T-helper 1 cell treated with Interleukin-12 subunit alpha and Interleukin-12 subunit beta and Interleukin-4 antibody, amounts not matched to agents 30 μg/mL and 1 μg/mL, for 36 hours (primary cell): Measurements from ENCODE around the gene CAMTA1.
"Not testable (repeated sequence)": the region's sequence is repeated elsewhere in the genome, so short reads cannot be mapped to it uniquely, and the experiment has no call there.

Source experiments
- H3K27ac Mint-ChIP-seq: one replicate; pipeline ENCODE4 v1.8.0; 2021; ENCODE audit warnings: mild to moderate bottlenecking, mixed read lengths
- H3K27me3 Mint-ChIP-seq: one replicate; pipeline ENCODE4 v1.8.0; 2021; ENCODE audit warnings: low read depth, mixed read lengths
- H3K36me3 Mint-ChIP-seq: one replicate; pipeline ENCODE4 v1.8.0; 2021; ENCODE audit warnings: low read depth, mixed read lengths
- H3K4me1 Mint-ChIP-seq: one replicate; pipeline ENCODE4 v1.8.0; 2021; ENCODE audit warnings: low read depth, mixed read lengths
- H3K4me3 Mint-ChIP-seq: one replicate; pipeline ENCODE4 v1.8.0; 2021; ENCODE audit warnings: mild to moderate bottlenecking, moderate library complexity, mixed read lengths
- H3K9me3 Mint-ChIP-seq: one replicate; pipeline ENCODE4 v1.8.0; 2021; ENCODE audit warnings: mixed read lengths

Gene CAMTA1

GRCh38 chr1:7152655-7153054, 367.4 kb downstream of the CAMTA1 start:
- Mint-ChIP-seq H3K9me3 (no peaks in the 10 kb centered on the region), H3K36me3 (no peaks in the 10 kb centered on the region), H3K27me3 (no peaks in the 10 kb centered on the region), H3K27ac (no peak overlapping the region), H3K4me1 (no peaks in the 10 kb centered on the region), H3K4me3 (no peak overlapping the region)

DNA sequence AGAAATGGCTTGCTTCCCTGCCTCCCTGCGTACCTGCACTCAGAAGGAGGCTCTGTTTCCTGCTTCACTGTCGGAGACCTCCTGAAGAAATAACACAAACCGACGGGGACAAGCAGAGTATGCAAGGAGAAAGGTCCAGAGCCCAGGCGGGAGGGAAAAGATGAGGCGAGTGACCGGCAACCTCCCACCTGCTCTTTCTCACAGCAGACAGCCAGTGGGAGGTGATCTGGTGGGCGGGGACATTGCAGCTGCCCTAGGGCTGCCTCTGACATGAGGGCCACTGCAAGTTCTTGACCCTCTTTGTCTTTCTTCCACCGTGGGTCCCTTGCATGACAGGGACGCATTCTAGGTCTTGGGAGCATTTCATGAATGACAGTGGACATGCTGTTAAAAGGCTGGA, 368.2 kb downstream of the CAMTA1 start:
- Mint-ChIP-seq H3K9me3 (no peaks in the 10 kb centered on the region), H3K27ac (no peak overlapping the region), H3K36me3 (no peaks in the 10 kb centered on the region), H3K4me1 (no peaks in the 10 kb centered on the region), H3K4me3 (no peak overlapping the region), H3K27me3 (no peaks in the 10 kb centered on the region)

DNA sequence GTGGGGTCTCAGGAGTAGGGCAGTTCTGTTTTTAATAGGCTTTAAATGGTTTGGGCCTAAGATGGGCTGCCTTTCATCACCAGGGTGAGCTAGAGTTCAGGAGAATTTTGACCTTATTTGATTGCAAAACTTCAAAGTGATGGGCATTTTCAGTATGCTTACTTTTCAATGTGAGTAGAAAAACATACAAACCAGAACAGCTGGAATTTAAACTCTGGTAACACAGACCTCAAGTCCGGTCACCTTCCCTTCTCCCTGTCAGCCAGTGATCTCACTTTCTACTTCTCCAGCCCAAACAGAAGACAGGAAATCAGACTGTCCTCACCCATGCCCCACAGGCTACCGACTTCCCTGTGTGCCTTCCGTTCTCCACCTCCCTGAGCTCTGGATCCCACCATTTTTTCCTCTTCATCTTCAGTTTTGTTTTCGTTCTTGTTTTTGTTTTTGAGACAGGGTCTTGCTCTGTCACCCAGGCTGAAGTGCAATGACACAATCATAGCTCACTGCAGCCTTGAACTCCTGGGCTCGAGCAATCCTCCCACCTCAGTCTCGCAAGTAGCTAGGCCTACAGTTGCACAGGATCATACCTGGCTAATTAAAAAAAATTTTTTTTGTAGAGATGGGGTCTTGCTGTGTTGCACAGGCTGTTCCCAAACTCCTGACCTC, 374.0 kb downstream of the CAMTA1 start:
- no peak overlapping the region for H3K4me3 Mint-ChIP-seq
- H3K4me1 Mint-ChIP-seq = no peaks in the 10 kb centered on the region
- no peaks in the 10 kb centered on the region for H3K36me3 Mint-ChIP-seq
- no peaks in the 10 kb centered on the region for H3K27me3 Mint-ChIP-seq
- no peaks in the 10 kb centered on the region for H3K9me3 Mint-ChIP-seq
- no peak overlapping the region for H3K27ac Mint-ChIP-seq

GRCh38 chr1:7168554-7168953, 383.3 kb downstream of the CAMTA1 start:
- not testable (repeated sequence) for H3K27ac Mint-ChIP-seq, H3K4me1 Mint-ChIP-seq, H3K9me3 Mint-ChIP-seq, H3K36me3 Mint-ChIP-seq, H3K4me3 Mint-ChIP-seq
- H3K27me3 Mint-ChIP-seq = peaks cover 14% of the 10 kb centered on the region

DNA sequence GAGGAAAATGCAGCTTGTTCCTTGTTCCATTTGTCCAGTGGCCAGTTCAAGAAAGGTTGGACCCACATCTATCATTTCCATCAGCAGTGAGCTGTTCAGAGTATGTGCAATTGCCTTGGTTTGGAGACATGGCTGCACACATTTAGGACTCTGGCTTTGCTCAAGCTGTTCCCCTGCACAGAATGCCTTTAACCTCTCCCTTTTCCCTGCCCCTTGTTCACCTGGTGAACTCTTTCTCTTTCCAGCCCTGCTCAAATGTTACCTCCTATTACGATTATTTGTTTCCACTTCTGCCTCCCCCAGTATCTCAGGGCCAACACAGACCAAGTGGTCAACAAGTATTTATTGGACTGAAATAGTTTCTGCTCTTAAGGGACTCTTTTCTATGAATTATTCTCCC, 385.9 kb downstream of the CAMTA1 start:
- H3K36me3 Mint-ChIP-seq = no peaks in the 10 kb centered on the region
- no peaks in the 10 kb centered on the region for H3K4me1 Mint-ChIP-seq
- no peak overlapping the region for H3K27ac Mint-ChIP-seq
- H3K27me3 Mint-ChIP-seq = peaks cover 14% of the 10 kb centered on the region
- no peaks in the 10 kb centered on the region for H3K9me3 Mint-ChIP-seq
- no peak overlapping the region for H3K4me3 Mint-ChIP-seq

DNA sequence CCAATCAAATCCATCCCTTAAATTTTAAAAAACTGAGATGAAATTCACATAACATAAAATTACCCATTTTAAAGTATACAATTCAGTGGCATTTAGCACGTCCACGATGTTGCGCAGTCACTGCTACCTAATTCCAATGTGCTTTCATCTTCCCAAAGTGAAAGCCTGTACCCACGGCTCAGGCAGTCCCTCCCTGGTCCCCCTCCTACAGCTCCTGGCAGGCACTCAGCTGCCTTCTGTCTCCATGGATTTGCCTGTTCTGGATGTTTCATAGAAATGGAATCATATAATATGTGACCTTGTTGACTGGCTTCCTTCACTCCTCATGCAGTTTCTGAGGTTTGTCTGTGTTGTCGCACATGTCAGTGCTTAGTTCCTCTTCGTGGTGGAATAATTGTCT, 386.3 kb downstream of the CAMTA1 start:
- H3K27ac Mint-ChIP-seq = no peak overlapping the region
- peaks cover 3% of the 10 kb centered on the region for H3K9me3 Mint-ChIP-seq
- H3K4me3 Mint-ChIP-seq = no peak overlapping the region
- H3K36me3 Mint-ChIP-seq = no peaks in the 10 kb centered on the region
- H3K27me3 Mint-ChIP-seq = peaks cover 14% of the 10 kb centered on the region
- H3K4me1 Mint-ChIP-seq = no peaks in the 10 kb centered on the region

- H3K27ac Mint-ChIP-seq = no peak overlapping the region
- H3K36me3 Mint-ChIP-seq = no peaks in the 10 kb centered on the region
- peaks cover 14% of the 10 kb centered on the region for H3K27me3 Mint-ChIP-seq
- peaks cover 12% of the 10 kb centered on the region for H3K9me3 Mint-ChIP-seq
- no peaks in the 10 kb centered on the region for H3K4me1 Mint-ChIP-seq
- no peak overlapping the region for H3K4me3 Mint-ChIP-seq
Observed at GRCh38 chr1:7172804-7173203, 387.6 kb downstream of the CAMTA1 start.

GRCh38 chr1:7174561-7174960, 389.3 kb downstream of the CAMTA1 start:
- no peaks in the 10 kb centered on the region for H3K36me3 Mint-ChIP-seq
- peaks cover 14% of the 10 kb centered on the region for H3K27me3 Mint-ChIP-seq
- peaks cover 18% of the 10 kb centered on the region for H3K9me3 Mint-ChIP-seq
- H3K27ac Mint-ChIP-seq = no peak overlapping the region
- no peaks in the 10 kb centered on the region for H3K4me1 Mint-ChIP-seq
- no peak overlapping the region for H3K4me3 Mint-ChIP-seq

DNA sequence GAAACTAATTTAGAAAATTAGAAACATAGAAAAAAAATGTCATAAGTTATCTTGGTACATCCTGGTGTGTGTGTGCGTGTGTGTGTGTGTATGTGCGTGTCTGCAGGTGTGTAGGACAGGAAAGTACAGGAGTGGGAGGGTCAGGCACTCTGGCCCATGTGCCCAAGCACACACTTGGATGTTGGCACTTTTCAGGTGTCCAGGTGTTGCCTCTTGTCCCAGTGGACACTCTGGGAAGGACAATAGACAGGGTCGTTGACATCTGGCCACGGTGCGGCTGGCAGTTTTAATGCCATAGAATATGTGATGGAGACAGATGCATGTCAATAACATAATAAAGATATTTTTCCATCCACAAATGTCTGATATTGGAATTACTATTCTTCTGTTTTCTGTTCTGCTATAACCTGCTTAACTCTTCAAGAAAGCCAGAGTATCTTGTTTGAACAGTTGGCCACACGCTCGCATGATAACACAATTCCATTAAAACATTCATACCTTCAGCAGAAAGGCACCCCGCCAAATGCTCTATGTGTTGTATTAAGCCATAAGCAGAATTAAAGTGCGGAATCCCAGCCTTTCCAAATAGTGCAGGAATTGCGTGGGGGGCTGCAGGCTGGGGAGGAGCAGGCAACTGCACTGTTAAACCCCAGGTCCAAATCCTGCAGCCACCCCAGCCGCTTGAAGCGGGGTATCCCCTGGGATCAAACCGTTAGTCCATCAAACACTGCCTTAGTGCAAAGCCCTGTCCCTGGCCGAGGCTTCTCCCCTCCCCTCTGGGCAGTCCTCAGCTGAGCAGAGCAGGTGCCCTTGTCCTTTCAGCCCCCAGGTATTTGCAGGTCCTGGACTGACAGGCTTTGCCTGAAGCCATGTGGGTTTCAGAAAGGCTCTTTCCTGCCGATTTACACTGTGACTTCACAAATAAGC, 390.0 kb downstream of the CAMTA1 start:
- H3K4me1 Mint-ChIP-seq = no peaks in the 10 kb centered on the region
- H3K36me3 Mint-ChIP-seq = no peaks in the 10 kb centered on the region
- peaks cover 8% of the 10 kb centered on the region for H3K27me3 Mint-ChIP-seq
- H3K4me3 Mint-ChIP-seq = no peak overlapping the region
- no peak overlapping the region for H3K27ac Mint-ChIP-seq
- H3K9me3 Mint-ChIP-seq = peaks cover 22% of the 10 kb centered on the region

DNA sequence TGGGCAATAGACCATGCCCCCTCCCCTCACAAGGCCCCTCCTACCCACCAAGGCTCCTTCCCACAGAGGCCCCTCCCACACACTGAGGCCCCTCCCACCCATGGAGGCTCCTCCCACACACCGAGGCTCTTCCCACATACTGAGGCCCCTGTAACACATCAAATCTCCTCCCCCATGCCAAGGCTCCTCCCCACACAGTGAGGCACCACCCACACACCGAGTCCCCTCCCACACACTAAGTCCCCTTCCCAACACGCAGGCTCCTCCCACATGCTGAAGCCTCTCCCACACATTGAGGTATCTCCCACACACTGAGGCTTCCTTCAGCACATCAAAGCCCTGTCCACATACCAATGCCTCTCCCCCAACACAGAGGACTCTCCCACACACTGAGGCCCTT, 391.8 kb downstream of the CAMTA1 start:
- H3K27ac Mint-ChIP-seq = no peak overlapping the region
- H3K4me1 Mint-ChIP-seq = no peaks in the 10 kb centered on the region
- no peaks in the 10 kb centered on the region for H3K36me3 Mint-ChIP-seq
- H3K27me3 Mint-ChIP-seq = no peaks in the 10 kb centered on the region
- peaks cover 22% of the 10 kb centered on the region for H3K9me3 Mint-ChIP-seq
- H3K4me3 Mint-ChIP-seq = no peak overlapping the region

DNA sequence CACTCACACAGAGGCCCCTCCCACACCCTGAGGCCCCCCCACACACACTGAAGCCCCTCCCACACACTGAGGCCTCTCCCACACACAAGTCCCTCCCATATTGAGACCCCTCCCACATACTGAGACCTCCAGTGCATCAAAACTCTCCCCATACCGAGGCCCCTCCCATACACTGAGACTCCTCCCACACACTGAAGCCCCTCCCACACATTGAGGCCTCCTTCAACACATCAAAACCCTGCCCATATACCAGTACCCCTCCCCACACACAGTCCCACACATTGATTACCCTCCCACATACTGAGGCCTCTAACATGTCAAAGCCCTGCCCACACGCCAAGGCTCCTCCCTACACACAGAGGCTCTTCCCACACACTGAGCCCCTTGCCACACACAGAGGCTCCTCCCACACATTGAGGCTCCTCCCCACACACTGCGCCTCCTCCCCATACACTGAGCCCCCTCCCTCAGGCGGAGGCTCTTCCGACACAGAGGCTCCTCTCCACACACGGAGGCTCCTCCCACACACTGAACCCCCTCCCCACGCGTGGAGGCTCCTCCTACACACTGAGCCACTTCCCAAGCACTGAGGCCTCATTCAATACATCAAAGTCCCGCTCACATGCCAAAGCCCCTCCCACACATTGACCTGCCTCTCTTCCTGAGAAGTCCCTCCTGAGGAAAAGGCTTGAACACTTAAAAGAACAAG, 392.3 kb downstream of the CAMTA1 start:
- Mint-ChIP-seq H3K4me1 (no peaks in the 10 kb centered on the region), H3K36me3 (no peaks in the 10 kb centered on the region), H3K9me3 (peaks cover 22% of the 10 kb centered on the region), H3K27ac (no peak overlapping the region), H3K4me3 (no peak overlapping the region), H3K27me3 (no peaks in the 10 kb centered on the region)

- H3K4me3 Mint-ChIP-seq = no peak overlapping the region
- no peak overlapping the region for H3K27ac Mint-ChIP-seq
- H3K9me3 Mint-ChIP-seq = peaks cover 22% of the 10 kb centered on the region
- no peaks in the 10 kb centered on the region for H3K4me1 Mint-ChIP-seq
- H3K36me3 Mint-ChIP-seq = no peaks in the 10 kb centered on the region
- no peaks in the 10 kb centered on the region for H3K27me3 Mint-ChIP-seq
Observed at GRCh38 chr1:7178336-7178735, 393.1 kb downstream of the CAMTA1 start.

DNA sequence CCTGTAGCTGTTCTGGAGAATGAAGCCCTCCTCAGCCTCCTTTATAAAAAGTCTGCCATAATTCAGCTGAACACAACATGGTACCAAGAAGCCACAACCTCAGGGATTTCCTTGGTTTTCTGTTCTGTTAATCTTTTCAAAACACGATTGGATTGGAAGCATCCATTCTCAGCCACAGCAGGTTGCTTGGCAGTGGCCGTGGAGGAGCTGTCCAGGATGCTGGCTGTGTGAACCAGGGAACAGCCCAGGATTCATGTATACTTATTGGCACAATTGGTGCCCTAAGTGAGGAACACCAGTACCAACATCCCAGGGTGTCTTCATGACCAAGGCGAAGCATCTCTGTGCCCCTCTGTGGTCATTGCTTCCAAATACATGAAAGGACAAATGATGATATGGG, 393.5 kb downstream of the CAMTA1 start:
- no peaks in the 10 kb centered on the region for H3K36me3 Mint-ChIP-seq
- no peaks in the 10 kb centered on the region for H3K27me3 Mint-ChIP-seq
- H3K9me3 Mint-ChIP-seq = peaks cover 22% of the 10 kb centered on the region
- no peak overlapping the region for H3K4me3 Mint-ChIP-seq
- H3K27ac Mint-ChIP-seq = no peak overlapping the region
- H3K4me1 Mint-ChIP-seq = no peaks in the 10 kb centered on the region

- H3K4me1 Mint-ChIP-seq = no peaks in the 10 kb centered on the region
- peaks cover 3% of the 10 kb centered on the region for H3K27me3 Mint-ChIP-seq
- H3K4me3 Mint-ChIP-seq = no peak overlapping the region
- H3K36me3 Mint-ChIP-seq = no peaks in the 10 kb centered on the region
- no peaks in the 10 kb centered on the region for H3K9me3 Mint-ChIP-seq
- H3K27ac Mint-ChIP-seq = no peak overlapping the region
Observed at GRCh38 chr1:7185721-7186120, 400.5 kb downstream of the CAMTA1 start.
